HEK293 (cell line): ENCODE measurements around the gene UFSP1.

Experiments
- GLIS2 ChIP-seq: fragments of 450-650 bp; formaldehyde crosslinking; IDR thresholded peaks from 2 replicates; pipeline ENCODE4 v1.5.1; 2016; ENCODE audit warnings: missing biosample characterization, missing genetic modification characterization
- MEIS1 ChIP-seq: sonication (generic); formaldehyde crosslinking; IDR thresholded peaks from 2 replicates; pipeline ENCODE4 v1.8.1; 2022; ENCODE audit warnings: missing genetic modification reagents, mild to moderate bottlenecking, borderline replicate concordance
- PRDM6 ChIP-seq: fragments of 450-650 bp; formaldehyde crosslinking; IDR thresholded peaks from 2 replicates; pipeline ENCODE4 v1.5.1; 2017; ENCODE audit warnings: missing biosample characterization, missing genetic modification characterization
- REPIN1 ChIP-seq: fragments of 450-650 bp; formaldehyde crosslinking; IDR thresholded peaks from 2 replicates; pipeline ENCODE4 v1.5.1; 2017; ENCODE audit warnings: missing biosample characterization, missing genetic modification characterization, low read depth
- SP2 ChIP-seq: fragments of 450-650 bp; formaldehyde crosslinking; IDR thresholded peaks from 2 replicates; pipeline ENCODE4 v1.5.1; 2016; ENCODE audit warnings: missing biosample characterization, missing genetic modification characterization
- TCF7L2 ChIP-seq: IDR thresholded peaks from 2 replicates; pipeline ENCODE4 v1.6.1; 2011; ENCODE audit warnings: low read depth, mild to moderate bottlenecking, inconsistent platforms, low read length, moderate library complexity, borderline replicate concordance
- ZBTB1 ChIP-seq: fragments of 450-650 bp; formaldehyde crosslinking; IDR thresholded peaks from 2 replicates; pipeline ENCODE4 v1.5.1; 2016; ENCODE audit warnings: missing biosample characterization, missing genetic modification characterization
- ZBTB17 ChIP-seq: fragments of 450-650 bp; formaldehyde crosslinking; IDR thresholded peaks from 2 replicates; pipeline ENCODE4 v1.5.1; 2016; ENCODE audit warnings: missing biosample characterization, missing genetic modification characterization
- ZBTB48 ChIP-seq: fragments of 450-650 bp; formaldehyde crosslinking; IDR thresholded peaks from 2 replicates; pipeline ENCODE4 v1.5.1; 2016; ENCODE audit warnings: missing biosample characterization, missing genetic modification characterization
- ZBTB7A ChIP-seq: fragments of 450-650 bp; formaldehyde crosslinking; IDR thresholded peaks from 2 replicates; pipeline ENCODE4 v1.5.1; 2016; ENCODE audit warnings: low read depth, missing biosample characterization, missing genetic modification characterization
- ZFHX2 ChIP-seq: fragments of 450-650 bp; formaldehyde crosslinking; conservative IDR thresholded peaks from 2 replicates; pipeline ENCODE4 v1.5.1; 2016; ENCODE audit warnings: missing biosample characterization, missing genetic modification characterization
- ZNF214 ChIP-seq: fragments of 450-650 bp; formaldehyde crosslinking; IDR thresholded peaks from 2 replicates; pipeline ENCODE4 v1.5.1; 2017; ENCODE audit warnings: missing biosample characterization, mild to moderate bottlenecking, missing genetic modification characterization, borderline replicate concordance
- ZNF24 ChIP-seq: fragments of 450-650 bp; formaldehyde crosslinking; IDR thresholded peaks from 2 replicates; pipeline ENCODE4 v1.5.1; 2016; ENCODE audit warnings: missing biosample characterization, missing genetic modification characterization
- ZNF280C ChIP-seq: fragments of 450-650 bp; formaldehyde crosslinking; IDR thresholded peaks from 2 replicates; pipeline ENCODE4 v1.5.1; 2016; ENCODE audit warnings: missing biosample characterization, missing genetic modification characterization
- ZNF292 ChIP-seq: fragments of 450-650 bp; formaldehyde crosslinking; IDR thresholded peaks from 2 replicates; pipeline ENCODE4 v1.5.1; 2016; ENCODE audit warnings: low read depth, missing biosample characterization, missing genetic modification characterization, borderline replicate concordance
- ZNF391 ChIP-seq: fragments of 450-650 bp; formaldehyde crosslinking; IDR thresholded peaks from 2 replicates; pipeline ENCODE4 v1.5.1; 2016; ENCODE audit warnings: low read depth, missing biosample characterization, missing genetic modification characterization, borderline replicate concordance
- ZNF398 ChIP-seq: fragments of 450-650 bp; formaldehyde crosslinking; IDR thresholded peaks from 2 replicates; pipeline ENCODE4 v1.5.1; 2017; ENCODE audit warnings: missing biosample characterization, missing genetic modification characterization
- ZNF404 ChIP-seq: fragments of 450-650 bp; formaldehyde crosslinking; IDR thresholded peaks from 2 replicates; pipeline ENCODE4 v1.5.1; 2017; ENCODE audit warnings: missing biosample characterization, missing genetic modification characterization
- ZNF596 ChIP-seq: fragments of 450-650 bp; IDR thresholded peaks from 2 replicates; pipeline ENCODE4 v1.5.0; 2018; ENCODE audit warnings: missing biosample characterization, mild to moderate bottlenecking, missing genetic modification characterization, moderate library complexity
- ZNF600 ChIP-seq: fragments of 450-650 bp; formaldehyde crosslinking; IDR thresholded peaks from 2 replicates; pipeline ENCODE4 v1.5.1; 2016; ENCODE audit warnings: missing biosample characterization, missing genetic modification characterization
- ZNF623 ChIP-seq: fragments of 450-650 bp; formaldehyde crosslinking; IDR thresholded peaks from 2 replicates; pipeline ENCODE4 v1.5.1; 2016; ENCODE audit warnings: missing biosample characterization, missing genetic modification characterization
- ZNF645 ChIP-seq: fragments of 450-650 bp; formaldehyde crosslinking; IDR thresholded peaks from 2 replicates; pipeline ENCODE4; 2016; ENCODE audit warnings: missing biosample characterization, missing genetic modification characterization
- ZNF692 ChIP-seq: fragments of 450-650 bp; formaldehyde crosslinking; IDR thresholded peaks from 2 replicates; pipeline ENCODE4 v1.5.1; 2016; ENCODE audit warnings: missing biosample characterization, missing genetic modification characterization
- ZNF707 ChIP-seq: fragments of 450-650 bp; formaldehyde crosslinking; IDR thresholded peaks from 2 replicates; pipeline ENCODE4 v1.5.1; 2016; ENCODE audit warnings: missing biosample characterization, missing genetic modification characterization
- ZNF777 ChIP-seq: fragments of 450-650 bp; formaldehyde crosslinking; IDR thresholded peaks from 2 replicates; pipeline ENCODE4 v1.5.1; 2017; ENCODE audit warnings: missing biosample characterization, missing genetic modification characterization, borderline replicate concordance
- ZSCAN16 ChIP-seq: fragments of 450-650 bp; formaldehyde crosslinking; IDR thresholded peaks from 2 replicates; pipeline ENCODE4 v1.5.1; 2016; ENCODE audit warnings: missing biosample characterization, missing genetic modification characterization
- ZSCAN30 ChIP-seq: fragments of 450-650 bp; IDR thresholded peaks from 2 replicates; pipeline ENCODE4 v1.5.1; 2018; ENCODE audit warnings: missing biosample characterization, mild to moderate bottlenecking, missing genetic modification characterization, moderate library complexity
- ZSCAN4 ChIP-seq: fragments of 450-650 bp; formaldehyde crosslinking; IDR thresholded peaks from 2 replicates; pipeline ENCODE4 v1.5.1; 2017; ENCODE audit warnings: missing biosample characterization, missing genetic modification characterization

UFSP1 gene

GRCh38 chr7:100867040-100867775, 22.3 kb downstream of the UFSP1 start, which contains the start of gene TRIP6 (continued):
- TF ChIP-seq ZNF645 (tag by site-specific recombination) (no peak), TCF7L2 (no peak), ZSCAN30 (tag by site-specific recombination) (no peak; the same call in none of the 2 replicates), ZSCAN4 (tag by site-specific recombination) (peak; percentile 48; the same call in 1 of the 2 replicates), ZNF398 (tag by site-specific recombination) (peak; percentile 95), ZNF596 (0 out of 2 replicates have a peak, but pooled peaks have one; percentile 39), SP2 (tag by site-specific recombination) (peak; percentile 85), ZNF280C (tag by site-specific recombination) (no peak), ZNF707 (tag by site-specific recombination) (no peak), ZNF214 (tag by site-specific recombination) (no peak), REPIN1 (no peak), ZNF292 (tag by site-specific recombination) (no peak), GLIS2 (tag by site-specific recombination) (peak; percentile 100), ZNF24 (peak; percentile 91), PRDM6 (tag by site-specific recombination) (no peak; the same call in 1 of the 2 replicates), ZNF391 (tag by site-specific recombination) (peak; percentile 88; the same call in 1 of the 2 replicates), ZBTB48 (tag by site-specific recombination) (peak; percentile 78), ZNF692 (tag by site-specific recombination) (peak; percentile 94), ZBTB17 (tag by site-specific recombination) (peak; percentile 66), ZNF623 (0 out of 2 replicates have a peak, but pooled peaks have one; percentile 22), MEIS1 (CRISPR knock-in tag) (no peak), ZFHX2 (tag by site-specific recombination) (peak; percentile 72), ZBTB1 (peak; percentile 84), ZNF600 (0 out of 2 replicates have a peak, but pooled peaks have one; percentile 7), ZBTB7A (tag by site-specific recombination) (peak; percentile 74; the same call in 1 of the 2 replicates), ZNF404 (tag by site-specific recombination) (no peak), ZNF777 (no peak), ZSCAN16 (tag by site-specific recombination) (no peak)
